Measurements from ENCODE around the gene ADCY3.

ADCY3 gene

GRCh38 chr2:24898122-24899109, 21.6 kb downstream of the ADCY3 start:
- ChIA-PET POLR2A (no interaction called here), CTCF (interaction anchor here (1.1 kb wide), 1 partner anchor 15 kb away, joined by 4 read pairs; no protein-coding TSS in a partner anchor)
- no peak for DNase-seq (ENCODE audit: low read depth, low spot score)
- no peak for TF ChIP-seq CTCF (IDR thresholded peaks at IDR 0.05; ENCODE audit: insufficient read depth, low read length, missing control alignments)
- H3K4me3 ChIP-seq (ENCODE audit: low read depth, low read length): no peak overlapping the region

GRCh38 chr2:24894750-24895149, 25.3 kb downstream of the ADCY3 start:
- no peak for TF ChIP-seq CTCF (IDR thresholded peaks at IDR 0.05; ENCODE audit: insufficient read depth, low read length, missing control alignments)
- DNase-seq (ENCODE audit: low read depth, low spot score): no peak
- H3K4me3 ChIP-seq (ENCODE audit: low read depth, low read length): no peak overlapping the region
- CTCF ChIA-PET: no interaction called here
- POLR2A ChIA-PET: no interaction called here

- H3K4me3 ChIP-seq (ENCODE audit: low read depth, low read length): no peak overlapping the region
- DNase-seq (ENCODE audit: low read depth, low spot score): no peak
- TF ChIP-seq CTCF (IDR thresholded peaks at IDR 0.05; ENCODE audit: insufficient read depth, low read length, missing control alignments): no peak
- POLR2A ChIA-PET: no interaction called here
- CTCF ChIA-PET: interaction anchor here (1.3 kb wide), 1 partner anchor 11 kb away, joined by 3 read pairs; no protein-coding TSS in a partner anchor
Observed at GRCh38 chr2:24893934-24894333, 26.1 kb downstream of the ADCY3 start.

GRCh38 chr2:24892928-24893327, 27.1 kb downstream of the ADCY3 start:
- DNase-seq (ENCODE audit: low read depth, low spot score): no peak
- ChIA-PET POLR2A (no interaction called here), CTCF (no interaction called here)
- no peak overlapping the region for H3K4me3 ChIP-seq (ENCODE audit: low read depth, low read length)
- no peak for TF ChIP-seq CTCF (IDR thresholded peaks at IDR 0.05; ENCODE audit: insufficient read depth, low read length, missing control alignments)

GRCh38 chr2:24891201-24891600, 28.8 kb downstream of the ADCY3 start:
- ChIA-PET CTCF (no interaction called here), POLR2A (no interaction called here)
- H3K4me3 ChIP-seq (ENCODE audit: low read depth, low read length): no peak overlapping the region
- TF ChIP-seq CTCF (IDR thresholded peaks at IDR 0.05; ENCODE audit: insufficient read depth, low read length, missing control alignments): no peak
- no peak for DNase-seq (ENCODE audit: low read depth, low spot score)

- ChIA-PET POLR2A (no interaction called here), CTCF (no interaction called here)
- H3K4me3 ChIP-seq (ENCODE audit: low read depth, low read length): no peak overlapping the region
- DNase-seq (ENCODE audit: low read depth, low spot score): no peak
- TF ChIP-seq CTCF (IDR thresholded peaks at IDR 0.05; ENCODE audit: insufficient read depth, low read length, missing control alignments): no peak
Observed at GRCh38 chr2:24889221-24889620, 30.8 kb downstream of the ADCY3 start.

Data from AG04449 (cell line).